ENCODE results near the gene RABEPK.

Gene RABEPK

GRCh38 chr9:125241000-125241862 lies 40.9 kb downstream of the RABEPK start, which contains the start of gene HSPA5:
Gene HSPA5, minus strand, starts transcription at chr9:125241343. Its CDS starts 217 bp downstream, at chr9:125241126.
- Mint-ChIP-seq H3K36me3 (ENCODE audit: insufficient read depth) (peaks cover 61% of the 10 kb centered on the region), H3K27me3 (no peaks in the 10 kb centered on the region), H3K4me3 (peak within 1 kb of the TSS; percentile 96), H3K4me1 (peaks cover 37% of the 10 kb centered on the region), H3K9me3 (no peaks in the 10 kb centered on the region), H3K27ac (ENCODE audit: low read depth) (peak within 1 kb of the TSS; percentile 99)
- DNase-seq (ENCODE audit: low spot score in 2 of 2) (peak; percentile 98 to 99), ATAC-seq (replicated peaks; ENCODE audit: extremely low read depth, poor library complexity, severe bottlenecking) (peak; percentile 89)

DNA sequence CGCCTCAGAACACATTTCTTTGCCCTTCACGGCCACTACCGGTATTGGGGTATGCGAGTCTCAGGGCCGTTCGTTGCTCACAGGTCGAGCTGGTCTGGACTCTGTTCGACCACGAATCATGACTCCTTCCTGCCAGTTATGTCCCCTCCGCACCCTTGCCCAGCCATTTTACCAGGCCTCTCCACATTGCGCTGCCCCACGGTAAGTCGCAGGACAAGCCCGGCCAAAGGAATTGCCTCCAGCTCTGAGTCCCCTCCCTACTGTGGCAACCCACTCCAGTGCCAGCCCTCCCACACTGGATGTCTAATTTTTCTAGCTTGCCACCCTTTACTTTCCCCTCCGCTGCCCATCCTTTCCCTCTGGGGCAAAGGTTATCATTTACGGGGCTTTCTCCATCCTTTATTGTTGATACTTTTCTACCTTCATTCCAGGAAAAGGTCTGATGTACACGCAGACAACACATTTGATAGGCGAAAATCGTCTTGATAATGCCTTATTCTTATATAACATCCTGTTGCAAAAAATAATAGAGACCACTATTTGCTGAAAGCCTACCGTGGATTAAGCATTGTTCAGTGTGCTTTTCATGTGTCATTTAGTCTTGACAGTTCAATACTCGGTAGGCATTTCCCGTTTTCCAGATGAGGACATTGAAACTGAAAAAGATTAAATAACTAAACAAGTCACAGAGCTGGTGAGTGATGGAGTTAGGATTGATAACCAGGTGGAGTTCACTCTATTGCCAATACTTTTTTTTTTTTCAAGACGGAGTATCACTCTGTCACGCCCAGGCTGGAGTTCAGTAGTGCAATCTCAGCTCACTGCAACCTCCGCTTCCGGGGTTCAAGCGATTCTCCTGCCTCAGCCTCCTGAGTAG lies 41.8 kb downstream of the RABEPK start:
- peak; percentile 6 for ATAC-seq (replicated peaks; ENCODE audit: extremely low read depth, poor library complexity, severe bottlenecking)
- Mint-ChIP-seq H3K4me3 (peak overlapping the region; percentile 96), H3K27ac (ENCODE audit: low read depth) (peak overlapping the region; percentile 99), H3K9me3 (no peaks in the 10 kb centered on the region), H3K36me3 (ENCODE audit: insufficient read depth) (peaks cover 52% of the 10 kb centered on the region), H3K27me3 (no peaks in the 10 kb centered on the region), H3K4me1 (peaks cover 28% of the 10 kb centered on the region)
- DNase-seq (ENCODE audit: low spot score in 2 of 2) = no peak

DNA sequence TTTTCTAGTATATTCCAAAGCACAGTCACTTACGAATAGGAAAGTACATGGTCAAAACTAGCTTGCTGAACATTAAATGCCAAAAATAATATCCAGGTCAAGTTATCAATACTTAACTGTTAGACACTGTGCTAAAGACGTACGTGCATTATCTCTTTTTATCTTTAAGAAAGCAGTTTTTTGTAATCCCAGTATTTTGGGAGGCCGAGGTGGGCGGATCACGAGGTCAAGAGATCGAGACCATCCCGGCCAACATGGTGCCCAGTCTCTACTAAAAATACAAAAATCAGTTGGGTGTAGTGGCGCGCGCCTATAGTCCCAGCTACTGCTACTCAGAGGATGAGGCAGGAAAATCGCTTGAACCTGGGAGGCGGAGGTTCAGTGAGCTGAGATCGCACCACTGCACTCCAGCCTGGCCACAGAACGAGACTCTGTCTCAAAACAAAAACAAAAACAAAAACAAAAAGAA lies 43.5 kb downstream of the RABEPK start:
- Mint-ChIP-seq H3K27me3 (no peaks in the 10 kb centered on the region), H3K4me1 (peaks cover 20% of the 10 kb centered on the region), H3K27ac (ENCODE audit: low read depth) (no peak overlapping the region), H3K9me3 (no peaks in the 10 kb centered on the region), H3K36me3 (ENCODE audit: insufficient read depth) (peaks cover 35% of the 10 kb centered on the region), H3K4me3 (no peak overlapping the region)
- no peak for DNase-seq (ENCODE audit: low spot score in 2 of 2)
- no peak for ATAC-seq (replicated peaks; ENCODE audit: extremely low read depth, poor library complexity, severe bottlenecking)

- H3K27ac Mint-ChIP-seq (ENCODE audit: low read depth) = no peak overlapping the region
- H3K4me3 Mint-ChIP-seq = no peak overlapping the region
- peaks cover 11% of the 10 kb centered on the region for H3K36me3 Mint-ChIP-seq (ENCODE audit: insufficient read depth)
- peaks cover 11% of the 10 kb centered on the region for H3K4me1 Mint-ChIP-seq
- no peaks in the 10 kb centered on the region for H3K9me3 Mint-ChIP-seq
- ATAC-seq (replicated peaks; ENCODE audit: extremely low read depth, poor library complexity, severe bottlenecking) (no peak), DNase-seq (ENCODE audit: low spot score in 2 of 2) (no peak)
- H3K27me3 Mint-ChIP-seq = no peaks in the 10 kb centered on the region
These were observed 45.9 kb downstream of the RABEPK start for GRCh38 chr9:125246261-125246667.

- Mint-ChIP-seq H3K4me1 (no peaks in the 10 kb centered on the region), H3K4me3 (no peak overlapping the region), H3K27me3 (no peaks in the 10 kb centered on the region), H3K36me3 (ENCODE audit: insufficient read depth) (no peaks in the 10 kb centered on the region), H3K27ac (ENCODE audit: low read depth) (no peak overlapping the region), H3K9me3 (no peaks in the 10 kb centered on the region)
- no peak for ATAC-seq (replicated peaks; ENCODE audit: extremely low read depth, poor library complexity, severe bottlenecking)
- DNase-seq (ENCODE audit: low spot score in 2 of 2) = no peak
These were observed 53.9 kb downstream of the RABEPK start for GRCh38 chr9:125254231-125254630.

DNA sequence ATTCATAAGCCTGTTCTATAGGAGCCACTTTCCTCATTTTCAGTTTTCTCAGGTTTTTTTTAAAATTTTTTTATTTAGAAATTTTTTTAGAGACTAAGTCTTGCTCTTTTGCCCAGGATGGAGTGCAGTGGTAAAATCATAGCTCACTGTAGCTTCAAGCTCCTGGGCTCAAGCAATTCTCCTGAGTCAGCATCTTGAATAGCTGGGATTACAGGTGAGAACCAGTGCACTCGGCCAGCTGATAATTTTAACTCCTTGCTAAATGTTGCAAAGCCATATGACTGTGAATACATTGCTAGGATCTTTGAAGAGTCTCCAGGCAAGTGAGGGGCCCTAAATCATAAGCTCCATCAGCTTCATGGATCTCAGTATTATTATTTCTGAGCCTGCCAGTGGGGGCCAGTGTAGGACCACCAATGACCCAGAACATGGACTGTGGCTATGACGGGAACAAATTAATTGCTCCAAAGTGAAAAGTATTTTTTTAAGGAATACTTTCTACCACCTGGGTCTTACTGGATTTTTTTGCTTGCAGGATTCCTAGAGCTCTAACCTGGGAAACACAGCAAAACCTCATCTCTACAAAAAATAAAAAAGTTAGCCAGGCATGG lies 55.5 kb downstream of the RABEPK start:
- no peak for DNase-seq (ENCODE audit: low spot score in 2 of 2)
- H3K9me3 Mint-ChIP-seq = no peaks in the 10 kb centered on the region

GRCh38 chr9:125258160-125258785 lies 57.9 kb downstream of the RABEPK start:
- no peak for DNase-seq (ENCODE audit: low spot score in 2 of 2)
- H3K4me1 Mint-ChIP-seq = peaks cover 19% of the 10 kb centered on the region
- H3K27me3 Mint-ChIP-seq = no peaks in the 10 kb centered on the region
- no peak overlapping the region for H3K4me3 Mint-ChIP-seq
- no peaks in the 10 kb centered on the region for H3K9me3 Mint-ChIP-seq
- peaks cover 9% of the 10 kb centered on the region for H3K36me3 Mint-ChIP-seq (ENCODE audit: insufficient read depth)
- H3K27ac Mint-ChIP-seq (ENCODE audit: low read depth) = no peak overlapping the region
- ATAC-seq (replicated peaks; ENCODE audit: extremely low read depth, poor library complexity, severe bottlenecking) = no peak

More for the DNA sequence above, 55.5 kb downstream of the RABEPK start:
- Mint-ChIP-seq H3K27me3 (no peaks in the 10 kb centered on the region), H3K4me3 (no peak overlapping the region), H3K27ac (ENCODE audit: low read depth) (no peak overlapping the region), H3K36me3 (ENCODE audit: insufficient read depth) (peaks cover 3% of the 10 kb centered on the region), H3K4me1 (peaks cover 3% of the 10 kb centered on the region)
- no peak for ATAC-seq (replicated peaks; ENCODE audit: extremely low read depth, poor library complexity, severe bottlenecking)

DNA sequence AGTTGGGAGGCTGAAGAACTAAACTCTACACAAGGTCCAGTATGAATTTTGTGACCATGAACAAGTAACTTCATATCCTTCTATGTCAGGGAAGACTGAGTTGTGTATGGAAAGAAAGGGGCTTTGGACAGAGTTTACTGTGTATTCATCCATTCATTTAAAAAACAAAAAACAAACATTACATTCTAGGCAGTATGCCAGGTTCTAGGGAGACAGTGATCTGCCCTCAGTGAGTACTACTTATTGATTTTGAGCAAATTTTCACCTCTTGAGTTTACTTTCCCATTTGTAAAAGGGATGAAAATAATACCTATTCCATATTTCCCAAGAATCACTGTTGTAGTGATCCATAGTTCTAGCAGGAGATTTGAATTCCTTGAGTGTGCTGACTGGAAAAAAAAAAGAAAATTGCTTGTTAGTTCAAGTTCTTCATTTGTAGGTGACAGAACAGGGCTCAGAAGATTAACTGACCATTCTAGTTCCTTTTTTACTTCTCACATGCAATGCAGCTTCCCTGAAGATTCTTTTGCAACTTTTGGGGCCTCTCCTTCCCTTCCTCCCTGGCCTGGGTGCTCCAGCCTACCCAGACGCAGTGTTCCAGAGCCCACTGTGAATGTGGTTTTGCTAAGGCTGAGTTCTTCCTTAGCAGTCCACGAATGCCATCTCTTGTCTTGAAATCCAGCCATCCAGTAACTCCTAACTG lies 58.6 kb downstream of the RABEPK start:
- Mint-ChIP-seq H3K4me3 (no peak overlapping the region), H3K4me1 (peaks cover 23% of the 10 kb centered on the region), H3K36me3 (ENCODE audit: insufficient read depth) (peaks cover 9% of the 10 kb centered on the region), H3K9me3 (no peaks in the 10 kb centered on the region), H3K27ac (ENCODE audit: low read depth) (no peak overlapping the region), H3K27me3 (no peaks in the 10 kb centered on the region)
- ATAC-seq (replicated peaks; ENCODE audit: extremely low read depth, poor library complexity, severe bottlenecking) (no peak), DNase-seq (ENCODE audit: low spot score in 2 of 2) (no peak)

- Mint-ChIP-seq H3K27me3 (no peaks in the 10 kb centered on the region), H3K4me1 (peaks cover 35% of the 10 kb centered on the region), H3K36me3 (ENCODE audit: insufficient read depth) (peaks cover 11% of the 10 kb centered on the region), H3K4me3 (peak overlapping the region; percentile 91), H3K27ac (ENCODE audit: low read depth) (peak overlapping the region; percentile 97), H3K9me3 (no peaks in the 10 kb centered on the region)
- DNase-seq (ENCODE audit: low spot score in 2 of 2) (no peak), ATAC-seq (replicated peaks; ENCODE audit: extremely low read depth, poor library complexity, severe bottlenecking) (no peak)
These were observed 60.2 kb downstream of the RABEPK start for GRCh38 chr9:125260561-125260960.

GRCh38 chr9:125261501-125262293 lies 61.4 kb downstream of the RABEPK start, which contains the start of gene GAPVD1:
Gene GAPVD1, plus strand, starts transcription at chr9:125261826. Its CDS starts 37,096 bp downstream, at chr9:125298922.
- Mint-ChIP-seq H3K36me3 (ENCODE audit: insufficient read depth) (peaks cover 15% of the 10 kb centered on the region), H3K27me3 (no peaks in the 10 kb centered on the region), H3K4me3 (peak within 1 kb of the TSS; percentile 91), H3K9me3 (no peaks in the 10 kb centered on the region), H3K27ac (ENCODE audit: low read depth) (peak within 1 kb of the TSS; percentile 97), H3K4me1 (peaks cover 37% of the 10 kb centered on the region)
- ATAC-seq (replicated peaks; ENCODE audit: extremely low read depth, poor library complexity, severe bottlenecking) (peak; percentile 90), DNase-seq (ENCODE audit: low spot score in 2 of 2) (peak; percentile 80 to 82)

Measured in central memory CD8-positive, alpha-beta T cell (primary cell).